ENCODE results near the gene SRGAP2B. TPM values are rescaled to one million over a fixed set of nuclear protein-coding genes. Genes with fewer than 3 reads are reported as not detected.
A peak's percentile ranks its signal among the peaks of the same experiment; 100 is the strongest.
"Not testable (repeated sequence)": the region's sequence is repeated elsewhere in the genome, so short reads cannot be mapped to it uniquely, and the experiment has no call there.

Gene SRGAP2B
- total and polyA plus RNA-seq, 10 of the 15 experiments (the other 5 are each of a cell fraction or from before 2014, with no cell fraction given): 1.2 to 8.9 (median 3.0) TPM

DNA sequence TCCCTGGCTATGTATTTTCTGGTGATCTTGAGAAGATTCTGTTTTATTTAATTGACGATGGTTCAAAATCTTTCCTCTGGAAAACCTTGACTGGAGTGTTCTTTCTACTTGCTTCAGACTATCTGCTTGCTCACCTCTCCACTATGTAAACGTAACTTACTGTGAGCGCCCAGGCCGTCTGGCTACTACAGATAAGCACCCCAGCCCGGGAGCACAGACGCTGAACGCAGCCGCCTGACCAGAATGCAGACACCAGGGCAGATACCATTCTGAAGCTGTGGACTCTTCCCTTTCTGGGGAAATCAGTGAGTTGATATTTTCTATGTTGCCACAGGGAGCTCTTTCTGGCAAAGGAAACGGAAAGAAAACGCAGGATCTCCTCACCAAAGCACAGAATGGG is 28.6 kb downstream of the SRGAP2B start:
- H3K27me3 ChIP-seq (replicated peaks in 1 of 2; ENCODE audit: control insufficient read depth in 2 of 2, insufficient read depth in 2 of 2, low read length in 1 of 2); H3K27ac ChIP-seq (ENCODE audit: control insufficient read depth, insufficient read depth); POLR2A ChIA-PET; BruUV-seq (replicated peaks); H4K20me1 ChIP-seq (ENCODE audit: control insufficient read depth, insufficient read depth); CTCF ChIA-PET; FAIRE-seq; H3K4me2 ChIP-seq (ENCODE audit: control insufficient read depth, insufficient read depth); RAD21 ChIA-PET (ENCODE audit: unreplicated experiment); H3K79me2 ChIP-seq (ENCODE audit: control insufficient read depth, insufficient read depth, low read length); H3K4me3 ChIP-seq; ATAC-seq; SMC1A ChIA-PET (ENCODE audit: uncharacterized antibody, unreplicated experiment); H2AFZ ChIP-seq (ENCODE audit: control insufficient read depth, low read depth, low read length); H3K36me3 ChIP-seq (ENCODE audit: control insufficient read depth in 2 of 2, insufficient read depth in 2 of 2, low read length in 1 of 2); H3K9ac ChIP-seq (ENCODE audit: control insufficient read depth, insufficient read depth, low read length); H3K4me1 ChIP-seq (ENCODE audit: control insufficient read depth, insufficient read depth, low read length); in situ Hi-C loops (cut with MboI); H3K9me3 ChIP-seq (replicated peaks; ENCODE audit: control insufficient read depth, insufficient read depth, low read length); intact Hi-C loops (cut with micrococcal nuclease; ENCODE audit: unreplicated experiment); DNase-seq (ENCODE audit: low read depth, low spot score): not testable (repeated sequence)
- no CpG with 5 or more reads among the region's 10 CpGs for WGBS (ENCODE audit: insufficient coverage, insufficient replicate concordance, low lambda C conversion rate, missing lambda C conversion rate)

GRCh38 chr1:145065194-145065826 is 29.8 kb downstream of the SRGAP2B start:
- CTCF ChIA-PET; H3K4me2 ChIP-seq (ENCODE audit: control insufficient read depth, insufficient read depth); H3K4me1 ChIP-seq (ENCODE audit: control insufficient read depth, insufficient read depth, low read length); H4K20me1 ChIP-seq (ENCODE audit: control insufficient read depth, insufficient read depth); FAIRE-seq; DNase-seq (ENCODE audit: low read depth, low spot score); H3K27me3 ChIP-seq (replicated peaks in 1 of 2; ENCODE audit: control insufficient read depth in 2 of 2, insufficient read depth in 2 of 2, low read length in 1 of 2); H3K9me3 ChIP-seq (replicated peaks; ENCODE audit: control insufficient read depth, insufficient read depth, low read length); intact Hi-C loops (cut with micrococcal nuclease; ENCODE audit: unreplicated experiment); in situ Hi-C loops (cut with MboI); H3K79me2 ChIP-seq (ENCODE audit: control insufficient read depth, insufficient read depth, low read length); H3K27ac ChIP-seq (ENCODE audit: control insufficient read depth, insufficient read depth); RAD21 ChIA-PET (ENCODE audit: unreplicated experiment); POLR2A ChIA-PET; H3K36me3 ChIP-seq (ENCODE audit: control insufficient read depth in 2 of 2, insufficient read depth in 2 of 2, low read length in 1 of 2); BruUV-seq (replicated peaks); H3K9ac ChIP-seq (ENCODE audit: control insufficient read depth, insufficient read depth, low read length); H2AFZ ChIP-seq (ENCODE audit: control insufficient read depth, low read depth, low read length); SMC1A ChIA-PET (ENCODE audit: uncharacterized antibody, unreplicated experiment); H3K4me3 ChIP-seq: not testable (repeated sequence)
- ATAC-seq: peak; percentile 94
- no CpG with 5 or more reads among the region's 5 CpGs for WGBS (ENCODE audit: insufficient coverage, insufficient replicate concordance, low lambda C conversion rate, missing lambda C conversion rate)

GRCh38 chr1:145063941-145064648 is 31.0 kb downstream of the SRGAP2B start:
- H3K9me3 ChIP-seq (replicated peaks; ENCODE audit: control insufficient read depth, insufficient read depth, low read length); H3K4me2 ChIP-seq (ENCODE audit: control insufficient read depth, insufficient read depth); H2AFZ ChIP-seq (ENCODE audit: control insufficient read depth, low read depth, low read length); RAD21 ChIA-PET (ENCODE audit: unreplicated experiment); H3K4me1 ChIP-seq (ENCODE audit: control insufficient read depth, insufficient read depth, low read length); H3K4me3 ChIP-seq; in situ Hi-C loops (cut with MboI); POLR2A ChIA-PET; BruUV-seq (replicated peaks); H3K27me3 ChIP-seq (replicated peaks in 1 of 2; ENCODE audit: control insufficient read depth in 2 of 2, insufficient read depth in 2 of 2, low read length in 1 of 2); H4K20me1 ChIP-seq (ENCODE audit: control insufficient read depth, insufficient read depth); FAIRE-seq; H3K36me3 ChIP-seq (ENCODE audit: control insufficient read depth in 2 of 2, insufficient read depth in 2 of 2, low read length in 1 of 2); H3K79me2 ChIP-seq (ENCODE audit: control insufficient read depth, insufficient read depth, low read length); intact Hi-C loops (cut with micrococcal nuclease; ENCODE audit: unreplicated experiment); ATAC-seq; H3K9ac ChIP-seq (ENCODE audit: control insufficient read depth, insufficient read depth, low read length); H3K27ac ChIP-seq (ENCODE audit: control insufficient read depth, insufficient read depth); SMC1A ChIA-PET (ENCODE audit: uncharacterized antibody, unreplicated experiment); CTCF ChIA-PET; DNase-seq (ENCODE audit: low read depth, low spot score): not testable (repeated sequence)
- WGBS (ENCODE audit: insufficient coverage, insufficient replicate concordance, low lambda C conversion rate, missing lambda C conversion rate): no CpG with 5 or more reads among the region's 2 CpGs

DNA sequence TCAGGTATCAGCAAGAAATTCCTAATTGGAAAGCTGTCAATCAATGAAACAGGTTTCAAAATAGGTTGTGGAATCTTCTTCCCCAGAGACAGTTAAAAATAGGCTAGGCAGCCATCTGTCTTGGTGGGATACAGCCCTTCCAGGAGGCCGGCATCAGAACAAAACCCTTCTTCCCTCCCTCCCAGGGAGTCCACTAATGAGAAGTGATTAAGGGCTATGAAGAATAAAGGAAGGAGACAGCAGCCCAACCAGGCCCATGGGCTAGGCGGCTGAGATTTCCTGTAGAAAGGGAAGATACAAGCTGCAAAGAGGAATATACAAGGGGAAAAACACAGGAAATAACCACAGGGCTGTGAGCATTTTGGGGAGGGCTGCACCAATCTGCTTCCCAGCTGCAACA is 31.8 kb downstream of the SRGAP2B start:
- H2AFZ ChIP-seq (ENCODE audit: control insufficient read depth, low read depth, low read length); H3K79me2 ChIP-seq (ENCODE audit: control insufficient read depth, insufficient read depth, low read length); POLR2A ChIA-PET; BruUV-seq (replicated peaks); H3K9ac ChIP-seq (ENCODE audit: control insufficient read depth, insufficient read depth, low read length); H3K36me3 ChIP-seq (ENCODE audit: control insufficient read depth in 2 of 2, insufficient read depth in 2 of 2, low read length in 1 of 2); H4K20me1 ChIP-seq (ENCODE audit: control insufficient read depth, insufficient read depth); in situ Hi-C loops (cut with MboI); H3K4me3 ChIP-seq; FAIRE-seq; intact Hi-C loops (cut with micrococcal nuclease; ENCODE audit: unreplicated experiment); ATAC-seq; SMC1A ChIA-PET (ENCODE audit: uncharacterized antibody, unreplicated experiment); H3K9me3 ChIP-seq (replicated peaks; ENCODE audit: control insufficient read depth, insufficient read depth, low read length); DNase-seq (ENCODE audit: low read depth, low spot score); H3K4me2 ChIP-seq (ENCODE audit: control insufficient read depth, insufficient read depth); RAD21 ChIA-PET (ENCODE audit: unreplicated experiment); H3K4me1 ChIP-seq (ENCODE audit: control insufficient read depth, insufficient read depth, low read length); H3K27me3 ChIP-seq (replicated peaks in 1 of 2; ENCODE audit: control insufficient read depth in 2 of 2, insufficient read depth in 2 of 2, low read length in 1 of 2); H3K27ac ChIP-seq (ENCODE audit: control insufficient read depth, insufficient read depth); CTCF ChIA-PET: not testable (repeated sequence)
- WGBS (ENCODE audit: insufficient coverage, insufficient replicate concordance, low lambda C conversion rate, missing lambda C conversion rate): 83% methylated on average over 1 of the region's 2 CpGs

Measured in GM12878 (cell line).